ENCODE measurements around the gene GATA2. TPM values are rescaled to one million over a fixed set of nuclear protein-coding genes. Genes with fewer than 3 reads are reported as not detected.

The GATA2 gene
- total RNA-seq, 1 donor from 2014 or later: 1.4 TPM

DNA sequence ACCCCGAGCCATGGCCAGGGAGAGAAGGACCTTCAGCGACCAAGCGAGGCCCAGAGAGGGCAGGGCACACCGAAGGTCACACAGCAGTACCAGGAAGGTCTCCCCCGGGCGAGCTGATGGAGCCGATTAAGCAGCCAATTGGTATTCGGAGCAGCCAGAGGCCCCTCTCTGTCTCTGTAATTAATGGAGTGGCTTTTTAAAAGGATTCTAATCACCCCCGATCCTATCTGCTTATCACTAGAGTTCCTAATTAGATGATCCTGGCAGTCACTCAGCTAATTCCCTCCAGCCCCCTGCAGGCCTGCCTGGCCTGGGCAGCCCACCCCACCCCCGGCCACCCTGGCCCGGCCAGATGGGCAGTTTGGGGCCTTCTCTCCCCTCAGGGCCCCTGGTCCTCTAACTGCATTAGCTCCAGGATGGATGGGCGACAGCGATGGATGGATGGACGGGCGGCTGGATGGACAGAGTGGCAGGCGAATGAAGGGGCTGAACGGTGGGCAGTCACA, 24.7 kb downstream of the GATA2 start:
- TF ChIP-seq, protein P1, sequence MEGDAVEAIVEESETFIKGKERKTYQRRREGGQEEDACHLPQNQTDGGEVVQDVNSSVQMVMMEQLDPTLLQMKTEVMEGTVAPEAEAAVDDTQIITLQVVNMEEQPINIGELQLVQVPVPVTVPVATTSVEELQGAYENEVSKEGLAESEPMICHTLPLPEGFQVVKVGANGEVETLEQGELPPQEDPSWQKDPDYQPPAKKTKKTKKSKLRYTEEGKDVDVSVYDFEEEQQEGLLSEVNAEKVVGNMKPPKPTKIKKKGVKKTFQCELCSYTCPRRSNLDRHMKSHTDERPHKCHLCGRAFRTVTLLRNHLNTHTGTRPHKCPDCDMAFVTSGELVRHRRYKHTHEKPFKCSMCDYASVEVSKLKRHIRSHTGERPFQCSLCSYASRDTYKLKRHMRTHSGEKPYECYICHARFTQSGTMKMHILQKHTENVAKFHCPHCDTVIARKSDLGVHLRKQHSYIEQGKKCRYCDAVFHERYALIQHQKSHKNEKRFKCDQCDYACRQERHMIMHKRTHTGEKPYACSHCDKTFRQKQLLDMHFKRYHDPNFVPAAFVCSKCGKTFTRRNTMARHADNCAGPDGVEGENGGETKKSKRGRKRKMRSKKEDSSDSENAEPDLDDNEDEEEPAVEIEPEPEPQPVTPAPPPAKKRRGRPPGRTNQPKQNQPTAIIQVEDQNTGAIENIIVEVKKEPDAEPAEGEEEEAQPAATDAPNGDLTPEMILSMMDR (conservative IDR thresholded peaks at IDR 0.05; ENCODE audit: low read depth, low read length): no peak
- no peak for DNase-seq (ENCODE audit: low read depth)
- no peak overlapping the region for H3K4me3 ChIP-seq (ENCODE audit: low read depth, low read length)

DNA sequence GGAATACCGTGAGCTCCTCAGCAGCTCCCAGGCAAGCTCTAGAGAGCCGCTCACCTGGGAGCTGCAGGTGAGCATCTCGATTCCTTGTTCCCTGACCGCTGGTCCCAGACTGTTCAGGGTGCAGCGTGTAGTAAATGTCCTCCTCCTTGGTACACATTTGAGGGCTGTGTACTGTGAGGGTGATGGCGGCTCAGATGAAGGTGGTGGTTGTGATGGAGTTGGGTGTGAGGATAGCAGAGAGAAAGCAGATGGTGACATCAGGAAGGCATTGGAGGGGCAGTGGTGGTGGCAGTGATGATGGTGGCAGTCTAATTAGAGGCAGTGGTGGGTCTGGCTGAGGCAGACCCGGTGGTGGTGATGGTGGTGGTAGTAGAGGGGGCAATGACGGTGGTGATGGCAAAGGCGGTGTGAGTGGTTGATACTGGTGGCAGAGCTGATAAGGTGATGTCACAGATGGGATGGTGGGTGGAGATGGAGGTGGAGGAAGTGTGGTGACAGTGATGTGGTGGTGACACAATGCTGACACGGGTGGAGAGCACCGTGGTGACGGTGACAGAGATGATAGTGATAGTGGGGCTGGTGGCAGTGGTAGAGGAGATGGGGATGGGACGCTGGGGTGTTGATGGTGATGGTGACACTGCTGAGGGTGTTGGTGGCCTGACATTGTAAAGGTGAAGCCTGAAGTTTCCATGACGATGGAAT, 26.0 kb downstream of the GATA2 start, which contains the start of gene DNAJB8:
DNAJB8 (minus strand) TSS at position 51 of the 702 bp plus-strand sequence. CDS start 3,645 bp downstream, outside the sequence.
- TF ChIP-seq, protein P1 (conservative IDR thresholded peaks at IDR 0.05; ENCODE audit: low read depth, low read length): no peak
- no peak within 1 kb of the TSS for H3K4me3 ChIP-seq (ENCODE audit: low read depth, low read length)

DNA sequence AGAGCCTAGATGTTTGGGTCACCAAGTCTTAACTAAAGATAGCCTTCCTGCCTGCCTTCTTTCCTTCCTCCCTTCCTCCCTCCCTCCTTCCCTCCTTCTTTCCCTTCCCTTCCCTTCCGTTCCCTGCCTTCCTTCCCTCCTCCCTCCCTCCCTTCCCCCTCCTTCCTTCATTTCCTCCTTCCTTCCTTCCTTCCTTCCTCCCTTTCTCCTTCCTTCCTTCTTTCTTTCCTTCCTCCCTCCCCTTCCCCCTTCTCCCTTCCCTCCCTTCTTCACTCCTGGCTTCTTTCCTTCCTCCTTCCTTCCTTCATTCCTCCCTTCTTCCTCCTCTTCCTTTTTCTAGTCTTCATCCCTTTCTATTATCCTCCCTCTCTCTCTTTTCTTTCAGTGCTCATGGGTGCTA, 28.3 kb downstream of the GATA2 start:
- no peak for DNase-seq (ENCODE audit: low read depth)
- TF ChIP-seq, protein P1 (conservative IDR thresholded peaks at IDR 0.05; ENCODE audit: low read depth, low read length): no peak
- H3K4me3 ChIP-seq (ENCODE audit: low read depth, low read length): no peak overlapping the region

More for the DNA sequence above, 26.0 kb downstream of the GATA2 start, which contains the start of gene DNAJB8:
- no peak for DNase-seq (ENCODE audit: low read depth)

DNA sequence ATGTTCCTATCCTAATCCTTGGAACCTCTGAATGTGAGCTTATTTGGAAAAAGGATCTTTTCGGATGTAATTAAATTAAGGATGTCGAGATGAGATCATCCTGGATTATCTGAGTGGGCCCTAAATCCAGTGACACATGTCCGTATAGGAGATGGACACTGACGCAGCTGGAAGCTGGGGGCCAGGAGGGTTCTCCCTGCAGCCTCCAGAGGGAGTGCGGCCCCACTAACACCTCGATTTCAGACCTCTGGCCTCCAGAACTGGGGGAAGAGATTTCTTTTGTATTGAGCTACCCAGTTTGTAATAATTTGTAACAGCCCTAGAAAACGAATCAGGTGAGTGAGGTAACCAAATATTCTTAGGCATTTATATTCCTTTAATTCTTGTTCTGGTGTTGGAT, 28.8 kb downstream of the GATA2 start:
- no peak overlapping the region for H3K4me3 ChIP-seq (ENCODE audit: low read depth, low read length)
- TF ChIP-seq, protein P1 (conservative IDR thresholded peaks at IDR 0.05; ENCODE audit: low read depth, low read length): no peak
- no peak for DNase-seq (ENCODE audit: low read depth)

DNA sequence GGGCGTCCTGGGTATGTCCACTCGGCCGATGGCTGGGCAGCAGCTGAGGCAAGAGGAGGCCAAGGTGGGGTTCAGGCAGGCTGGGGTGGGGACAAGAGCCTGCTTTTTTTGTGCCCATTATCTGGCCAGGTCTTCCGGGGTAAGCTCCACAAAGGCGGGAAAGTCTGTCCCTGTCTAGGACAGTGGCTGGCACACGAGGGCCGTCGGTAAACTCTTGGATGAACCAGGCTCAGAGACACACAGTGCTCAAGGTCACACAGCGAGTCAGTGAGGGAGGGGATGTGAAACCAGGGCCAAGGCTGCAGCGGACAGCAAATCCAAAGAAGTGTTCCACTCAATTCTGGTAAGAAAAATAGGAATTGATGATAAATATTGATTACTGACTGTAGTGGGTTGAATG, 29.2 kb downstream of the GATA2 start:
- H3K4me3 ChIP-seq (ENCODE audit: low read depth, low read length): no peak overlapping the region
- TF ChIP-seq, protein P1 (conservative IDR thresholded peaks at IDR 0.05; ENCODE audit: low read depth, low read length): no peak
- no peak for DNase-seq (ENCODE audit: low read depth)

DNA sequence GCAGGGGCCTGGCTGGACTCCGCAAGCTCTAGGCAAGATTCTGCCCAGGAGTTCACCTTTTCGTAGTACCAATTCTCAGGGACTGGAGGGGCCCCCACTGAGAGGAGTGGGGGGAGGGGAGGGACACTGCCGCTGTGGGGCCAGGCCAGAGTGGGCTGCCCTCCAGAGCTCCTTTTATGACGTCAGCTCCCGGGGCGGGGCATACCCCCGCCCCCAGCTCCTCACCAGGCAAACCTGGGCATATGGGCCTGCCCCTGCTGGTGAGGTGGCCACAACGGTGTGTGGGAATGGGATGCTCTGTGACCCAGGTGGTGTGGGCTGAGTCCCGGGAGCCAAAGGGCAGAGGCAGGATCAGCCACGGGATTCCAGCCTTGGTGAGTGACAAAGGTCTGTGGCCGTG, 29.6 kb downstream of the GATA2 start:
- TF ChIP-seq, protein P1 (conservative IDR thresholded peaks at IDR 0.05; ENCODE audit: low read depth, low read length): no peak
- DNase-seq (ENCODE audit: low read depth): no peak
- no peak overlapping the region for H3K4me3 ChIP-seq (ENCODE audit: low read depth, low read length)

DNA sequence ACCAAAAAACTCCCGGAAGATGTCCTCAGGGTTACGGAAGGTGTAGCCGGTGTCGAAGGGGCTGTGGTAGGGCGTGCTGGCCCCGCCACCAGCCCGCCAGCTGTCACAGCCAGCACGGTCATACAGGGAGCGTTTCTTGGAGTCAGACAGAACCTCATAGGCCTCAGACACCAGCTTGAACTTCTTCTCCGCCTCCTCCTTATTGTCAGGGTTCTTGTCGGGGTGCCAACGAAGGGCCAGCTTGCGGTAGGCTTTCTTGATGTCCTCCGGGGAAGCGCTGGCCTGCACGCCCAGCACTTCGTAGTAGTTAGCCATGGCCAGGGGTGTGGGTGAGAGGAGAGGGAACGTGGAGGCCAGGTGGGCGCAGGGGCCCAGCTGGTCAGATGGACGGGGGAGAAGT, 30.1 kb downstream of the GATA2 start:
- no peak for DNase-seq (ENCODE audit: low read depth)
- H3K4me3 ChIP-seq (ENCODE audit: low read depth, low read length): no peak overlapping the region
- TF ChIP-seq, protein P1 (conservative IDR thresholded peaks at IDR 0.05; ENCODE audit: low read depth, low read length): no peak

Measured in epithelial cell of proximal tubule (primary cell).